Measurements from ENCODE around the gene RTCA.

DNA sequence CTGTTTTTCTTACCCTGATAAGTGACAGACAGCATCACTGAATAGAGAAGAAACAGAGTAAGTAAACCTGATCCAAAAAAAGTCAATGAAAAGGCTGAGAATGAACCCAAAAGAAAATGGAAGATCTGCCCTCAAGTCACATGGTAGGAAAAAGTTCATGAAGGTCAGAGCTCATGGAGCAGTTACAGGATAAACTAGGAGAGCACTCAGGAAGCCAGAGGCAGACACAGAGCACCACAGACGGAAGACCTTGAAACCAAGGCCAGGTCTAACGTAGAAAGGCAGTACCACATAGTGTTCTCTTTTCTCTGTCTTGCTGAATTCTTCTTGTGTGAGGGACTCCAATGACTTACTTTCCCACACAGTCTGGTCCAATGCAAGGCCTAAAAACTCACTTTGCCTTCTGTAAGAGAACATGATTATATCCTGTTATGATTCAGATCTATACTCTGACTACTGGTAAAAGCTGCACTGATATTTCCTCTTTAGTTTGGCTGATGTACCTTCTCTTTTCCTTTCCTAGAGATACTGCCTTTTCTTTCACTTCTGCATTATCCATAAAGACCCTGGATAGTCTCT is 40.8 kb downstream of the RTCA start:
- TF ChIP-seq POLR2A (IDR thresholded peaks at IDR 0.05) (no peak), CTCF (IDR thresholded peaks at IDR 0.05 in 4 of 5, conservative IDR thresholded peaks at IDR 0.05 in 1 of 5) (no peak)

All from gastrocnemius medialis (tissue), 4 donors.